ENCODE results near the gene UBXN1. TPM values are rescaled to one million over a fixed set of nuclear protein-coding genes. Genes with fewer than 3 reads are reported as not detected.

UBXN1 gene
- polyA plus RNA-seq, 1 donor (not counting 4 experiments of a cell fraction or from before 2014, with no cell fraction given), result 58.5 TPM

GRCh38 chr11:62678433-62678769, 472 bp downstream of the UBXN1 start:
- peak overlapping the region; percentile 95 for H3K9ac ChIP-seq (ENCODE audit: control insufficient read depth, extremely low read depth, insufficient read depth, low read length)
- peaks cover 30% of the 10 kb centered on the region for H3K79me2 ChIP-seq (ENCODE audit: control insufficient read depth, insufficient read depth, low read length)
- dilution Hi-C loops (cut with MboI; ENCODE audit: extremely low pct_ligation_motif_present, low sequenced_read_pairs), result no loop called here
- FAIRE-seq, result no peak
- H3K4me1 ChIP-seq (ENCODE audit: control insufficient read depth, extremely low read depth, insufficient read depth, low read length), result peaks cover 16% of the 10 kb centered on the region
- H3K27ac ChIP-seq (ENCODE audit: control insufficient read depth, insufficient read depth, low read length), result peak overlapping the region; percentile 91
- TF ChIP-seq EZH2 (IDR thresholded peaks at IDR 0.05; ENCODE audit: low read length), result no peak
- TF ChIP-seq CTCF (optimal IDR thresholded peaks at IDR 0.05 in 1 of 3, IDR thresholded peaks at IDR 0.05 in 1 of 3, conservative IDR thresholded peaks at IDR 0.05 in 1 of 3; ENCODE audit: extremely low read depth in 1 of 3, insufficient read depth in 2 of 3, low read length in 3 of 3), result no peak
- H3K4me3 ChIP-seq (ENCODE audit: control insufficient read depth in 2 of 3, extremely low read depth in 1 of 3, insufficient read depth in 2 of 3, low read depth in 1 of 3, low read length in 3 of 3), result peak overlapping the region; percentile 93 to 100 (median 97)
- DNase-seq (ENCODE audit: low read depth, low spot score), result no peak
- no peaks in the 10 kb centered on the region for H3K27me3 ChIP-seq (ENCODE audit: control insufficient read depth, extremely low read depth, insufficient read depth, low read length)
- H2AFZ ChIP-seq (ENCODE audit: control insufficient read depth, low read length), result peak overlapping the region; percentile 83
- H3K9me1 ChIP-seq (ENCODE audit: control insufficient read depth, extremely low read depth, insufficient read depth, low read length), result no peaks in the 10 kb centered on the region
- no peaks in the 10 kb centered on the region for H3K9me3 ChIP-seq (ENCODE audit: control insufficient read depth, low read depth, low read length)
- no peaks in the 10 kb centered on the region for H4K20me1 ChIP-seq (ENCODE audit: control insufficient read depth, extremely low read depth, insufficient read depth, low read length)
- peak overlapping the region; percentile 99 for H3K4me2 ChIP-seq (ENCODE audit: control insufficient read depth, extremely low read depth, insufficient read depth, low read depth, low read length)
- peaks cover 11 to 19% of the 10 kb centered on the region in 2 experiments for H3K36me3 ChIP-seq (ENCODE audit: control insufficient read depth in 2 of 2, extremely low read depth in 1 of 2, insufficient read depth in 2 of 2, low read length in 2 of 2)

- no peak overlapping the region for H2AFZ ChIP-seq (ENCODE audit: control insufficient read depth, low read length)
- no peak for TF ChIP-seq CTCF (optimal IDR thresholded peaks at IDR 0.05 in 1 of 3, IDR thresholded peaks at IDR 0.05 in 1 of 3, conservative IDR thresholded peaks at IDR 0.05 in 1 of 3; ENCODE audit: extremely low read depth in 1 of 3, insufficient read depth in 2 of 3, low read length in 3 of 3)
- no peak for TF ChIP-seq EZH2 (IDR thresholded peaks at IDR 0.05; ENCODE audit: low read length)
- peaks cover 20% of the 10 kb centered on the region for H3K4me1 ChIP-seq (ENCODE audit: control insufficient read depth, extremely low read depth, insufficient read depth, low read length)
- H3K27me3 ChIP-seq (ENCODE audit: control insufficient read depth, extremely low read depth, insufficient read depth, low read length), result no peaks in the 10 kb centered on the region
- H3K9ac ChIP-seq (ENCODE audit: control insufficient read depth, extremely low read depth, insufficient read depth, low read length), result peak overlapping the region; percentile 95
- DNase-seq (ENCODE audit: low read depth, low spot score), result no peak
- H4K20me1 ChIP-seq (ENCODE audit: control insufficient read depth, extremely low read depth, insufficient read depth, low read length), result no peaks in the 10 kb centered on the region
- peak overlapping the region; percentile 91 for H3K27ac ChIP-seq (ENCODE audit: control insufficient read depth, insufficient read depth, low read length)
- no peak for FAIRE-seq
- dilution Hi-C loops (cut with MboI; ENCODE audit: extremely low pct_ligation_motif_present, low sequenced_read_pairs), result no loop called here
- H3K4me2 ChIP-seq (ENCODE audit: control insufficient read depth, extremely low read depth, insufficient read depth, low read depth, low read length), result peak overlapping the region; percentile 99
- H3K36me3 ChIP-seq (ENCODE audit: control insufficient read depth in 2 of 2, extremely low read depth in 1 of 2, insufficient read depth in 2 of 2, low read length in 2 of 2), result peaks cover 11 to 19% of the 10 kb centered on the region in 2 experiments
- peaks cover 32% of the 10 kb centered on the region for H3K79me2 ChIP-seq (ENCODE audit: control insufficient read depth, insufficient read depth, low read length)
- H3K4me3 ChIP-seq (ENCODE audit: control insufficient read depth in 2 of 3, extremely low read depth in 1 of 3, insufficient read depth in 2 of 3, low read depth in 1 of 3, low read length in 3 of 3), result peak overlapping the region; percentile 93 to 100 (median 97)
- no peaks in the 10 kb centered on the region for H3K9me1 ChIP-seq (ENCODE audit: control insufficient read depth, extremely low read depth, insufficient read depth, low read length)
- H3K9me3 ChIP-seq (ENCODE audit: control insufficient read depth, low read depth, low read length), result no peaks in the 10 kb centered on the region
These were observed 1.2 kb downstream of the UBXN1 start for GRCh38 chr11:62677714-62678113.

All from keratinocyte (primary cell).